SK-MEL-5 (cell line): ENCODE measurements around the gene DNAH17. TPM values are rescaled to one million over a fixed set of nuclear protein-coding genes. Genes with fewer than 3 reads are reported as not detected.

Experiments used
- DNase-seq: peaks from one replicate; pipeline ENCODE4 v3.0.0-alpha.2; 2016; ENCODE audit warnings: low read depth, low spot score
- in situ Hi-C: cut with HindIII; loops from 2 replicates; pipeline ENCODE4 v1.10.0; 2016; ENCODE audit warnings: low sequenced_read_pairs, high pct_unique_total_duplicates, low pct_unique_long_range_greater_than_20kb
- total RNA-seq: library from RNA; depleted of rRNA; stranded (reverse); fragments of >200 nt; shearing (Covaris generic); gene quantifications from 2 replicates; pipeline ENCODE4 v1.2.3, GENCODE V29; 2014

The DNAH17 gene
- total RNA-seq, 1 experiment from 2014 or later = 0.24 TPM

- in situ Hi-C loops = no loop called here
- DNase-seq = peak; percentile 100
These were observed 134.5 kb downstream of the DNAH17 start for GRCh38 chr17:78442648-78443218.

- in situ Hi-C loops = no loop called here
- DNase-seq = no peak
These were observed 135.8 kb downstream of the DNAH17 start for GRCh38 chr17:78441271-78441971.

GRCh38 chr17:78438694-78439325 lies 138.4 kb downstream of the DNAH17 start:
- in situ Hi-C loops = no loop called here
- DNase-seq = peak; percentile 44

DNA sequence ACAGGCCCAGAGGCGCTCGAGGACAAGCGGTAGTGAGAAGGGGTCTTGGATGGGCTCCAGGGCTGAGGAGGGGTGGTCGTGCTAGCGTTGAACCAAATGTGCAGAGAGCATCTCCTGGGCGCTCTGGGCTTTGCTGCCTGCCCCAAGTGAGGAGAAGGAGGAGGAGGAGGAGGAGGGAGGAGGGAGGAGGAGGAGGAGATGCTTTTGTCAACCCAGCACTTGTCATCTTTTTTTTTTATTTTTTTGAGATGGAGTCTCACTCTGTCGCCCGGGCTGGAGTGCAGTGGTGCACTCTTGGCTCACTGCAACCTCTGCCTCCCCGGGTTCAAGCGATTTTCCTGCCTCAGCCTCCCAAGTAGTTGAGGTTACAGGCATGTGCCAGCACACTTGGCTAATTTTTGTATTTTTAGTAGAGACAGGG lies 138.9 kb downstream of the DNAH17 start:
- in situ Hi-C loops = no loop called here
- no peak for DNase-seq

- in situ Hi-C loops = no loop called here
- DNase-seq = no peak
These were observed 139.6 kb downstream of the DNAH17 start for GRCh38 chr17:78437508-78438169.

- DNase-seq = no peak
These were observed 141.7 kb downstream of the DNAH17 start for GRCh38 chr17:78435330-78436005.

GRCh38 chr17:78434455-78435329 lies 142.5 kb downstream of the DNAH17 start:
- in situ Hi-C loops = no loop called here
- DNase-seq = no peak

More at GRCh38 chr17:78435330-78436005, 141.7 kb downstream of the DNAH17 start:
- in situ Hi-C loops = no loop called here

DNA sequence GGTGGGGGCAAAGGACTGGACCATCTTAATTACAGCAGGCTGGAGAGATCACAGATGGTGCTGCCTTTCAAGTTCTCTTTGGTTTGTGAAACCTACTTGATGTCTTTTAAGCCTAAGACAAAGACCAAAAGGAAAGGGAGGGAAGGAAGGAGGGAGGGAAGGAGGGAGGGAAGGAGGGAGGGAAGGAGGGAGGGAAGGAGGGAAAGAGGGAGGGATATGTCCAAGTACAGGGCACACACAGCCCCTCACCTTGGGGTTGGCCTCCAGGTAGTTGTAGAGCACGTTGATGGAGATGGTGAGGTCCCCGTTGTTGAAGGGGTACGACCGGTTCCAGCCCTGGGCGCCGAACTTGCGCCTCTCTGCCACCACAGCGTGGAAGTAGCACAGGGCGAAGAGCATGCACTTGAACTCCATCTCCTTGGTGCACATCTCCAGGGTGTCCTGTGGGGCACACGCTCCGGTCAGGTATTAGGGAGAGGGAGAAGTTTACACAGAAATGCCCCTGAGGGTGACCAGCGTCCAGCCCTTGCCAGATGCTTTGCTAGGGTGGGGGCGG lies 143.3 kb downstream of the DNAH17 start:
- DNase-seq = no peak
- in situ Hi-C loops = no loop called here

GRCh38 chr17:78433013-78433727 lies 144.0 kb downstream of the DNAH17 start:
- in situ Hi-C loops = no loop called here

GRCh38 chr17:78432226-78433012 lies 144.8 kb downstream of the DNAH17 start:
- DNase-seq = no peak
- in situ Hi-C loops = no loop called here

More at GRCh38 chr17:78433013-78433727, 144.0 kb downstream of the DNAH17 start:
- DNase-seq = no peak

- DNase-seq = no peak
These were observed 145.6 kb downstream of the DNAH17 start for GRCh38 chr17:78431692-78431958.

DNA sequence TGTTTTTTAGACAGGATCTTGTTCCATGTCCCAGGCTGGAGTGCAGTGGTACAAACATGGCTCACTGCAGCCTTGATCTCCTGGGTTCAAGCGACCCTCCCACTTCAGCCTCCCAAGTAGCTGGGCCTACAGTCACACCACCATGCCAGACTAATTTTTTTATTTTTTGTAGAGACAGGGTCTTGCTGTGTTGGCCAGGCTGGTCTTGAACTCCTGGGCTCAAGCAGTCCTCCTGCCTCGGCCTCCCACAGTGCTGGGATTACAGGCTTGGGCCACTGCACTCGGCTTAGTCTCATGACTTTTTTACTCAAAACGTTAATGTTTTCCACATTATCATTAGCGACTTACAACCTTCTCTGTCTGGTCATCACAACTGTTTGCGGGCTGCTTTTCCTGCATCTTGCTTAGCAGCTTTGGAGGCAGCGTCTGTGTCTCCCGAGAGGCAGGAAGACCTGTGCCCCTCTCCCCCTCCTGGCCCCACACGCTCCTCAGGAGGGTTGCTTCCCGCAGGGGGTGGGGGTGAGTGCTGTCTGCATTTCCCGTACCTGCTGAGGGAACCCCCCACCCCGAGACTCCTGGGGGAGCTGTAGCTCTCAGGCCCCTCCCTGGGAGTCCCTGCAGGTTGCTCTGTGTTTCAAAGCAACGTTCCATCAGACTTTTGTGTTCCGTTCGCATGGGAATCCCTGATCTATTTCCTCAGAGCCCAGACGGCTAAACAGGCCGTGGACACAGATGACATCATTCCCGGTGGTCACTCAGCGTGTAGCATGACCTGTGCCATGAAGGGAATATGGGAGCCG lies 146.1 kb downstream of the DNAH17 start:
- no peak for DNase-seq
- in situ Hi-C loops = no loop called here

More at GRCh38 chr17:78431692-78431958, 145.6 kb downstream of the DNAH17 start:
- in situ Hi-C loops = no loop called here

GRCh38 chr17:78429618-78429995 lies 147.6 kb downstream of the DNAH17 start:
- DNase-seq = no peak
- in situ Hi-C loops = no loop called here

GRCh38 chr17:78428836-78429617 lies 148.2 kb downstream of the DNAH17 start:
- DNase-seq = no peak
- in situ Hi-C loops = no loop called here
